Measurements from ENCODE around the gene COMMD6. TPM values are rescaled to one million over a fixed set of nuclear protein-coding genes. Genes with fewer than 3 reads are reported as not detected.

COMMD6 gene
- total and polyA plus RNA-seq, 2 of the 4 experiments (the other 2 are of a cell fraction) = 63.5 to 144 TPM

DNA sequence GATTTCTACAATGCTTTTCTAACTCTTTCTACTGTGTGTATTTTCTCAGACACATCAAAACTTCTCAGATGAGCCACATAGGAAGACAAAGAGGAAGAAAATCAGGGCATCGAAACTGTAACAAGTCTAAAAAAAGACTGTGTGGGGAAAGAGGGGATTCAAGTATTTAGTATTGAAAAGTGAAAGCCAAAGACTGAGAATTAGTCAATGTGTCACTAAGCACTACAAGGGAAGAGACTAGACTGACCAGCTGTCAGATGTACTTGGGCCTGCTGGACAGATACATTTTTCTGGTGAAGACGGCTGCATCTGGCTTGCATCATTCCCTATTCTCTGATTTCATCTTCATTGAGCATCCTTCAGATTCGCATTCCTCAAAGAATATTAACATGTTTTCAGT, 25.4 kb downstream of the COMMD6 start:
- no peak overlapping the region for H3K14ac ChIP-seq (replicated peaks; ENCODE audit: low read depth, low read length)
- H3K27me3 ChIP-seq (ENCODE audit: control insufficient read depth, insufficient read depth, low read length) = no peaks in the 10 kb centered on the region
- H2AFZ ChIP-seq (replicated peaks; ENCODE audit: low read length, poor library complexity) = no peak overlapping the region
- no peak for DNase-seq
- no peaks in the 10 kb centered on the region for H3K9me3 ChIP-seq (ENCODE audit: control insufficient read depth, insufficient read depth, low read length)
- no peak overlapping the region for H3K56ac ChIP-seq (ENCODE audit: extremely low read depth, insufficient read depth, low read length)
- POLR2A ChIA-PET (ENCODE audit: unreplicated experiment) = no interaction called here
- no peak overlapping the region for H2BK15ac ChIP-seq (ENCODE audit: low read depth, low read length)
- no peak overlapping the region for H2AK5ac ChIP-seq (ENCODE audit: low read depth, low read length)
- H3K36me3 ChIP-seq (ENCODE audit: control insufficient read depth, insufficient read depth, low read length) = no peaks in the 10 kb centered on the region
- no peaks in the 10 kb centered on the region for H3K9me1 ChIP-seq (ENCODE audit: insufficient read depth, low read length)
- no peak overlapping the region for H3K27ac ChIP-seq (ENCODE audit: insufficient read depth, low read length)
- WGBS, 2 experiments (ENCODE audit: extremely low coverage in 2 of 2, insufficient read length in 1 of 2) = 100% methylated on average over 1 of the region's 3 CpGs; no CpG with 5 or more reads in 1 of the 2 experiments
- no peaks in the 10 kb centered on the region for H3K79me1 ChIP-seq (ENCODE audit: low read depth in 1 of 2, low read length in 2 of 2)
- H4K5ac ChIP-seq (ENCODE audit: low read depth, low read length) = no peak overlapping the region
- H2AK9ac ChIP-seq (replicated peaks; ENCODE audit: low read depth, low read length, poor library complexity) = no peak overlapping the region
- dilution Hi-C loops (cut with HindIII; ENCODE audit: low sequenced_read_pairs, unreplicated experiment) (no loop called here), intact Hi-C loops (cut with micrococcal nuclease) (no loop called here), in situ Hi-C loops (cut with MboI; ENCODE audit: low sequenced_read_pairs) (no loop called here)
- no TSS peak for BruUV-seq (replicated peaks)
- no peak overlapping the region for H2BK5ac ChIP-seq (ENCODE audit: low read depth, low read length, poor library complexity, severe bottlenecking)
- no peaks in the 10 kb centered on the region for H4K20me1 ChIP-seq (ENCODE audit: insufficient read depth, low read length)
- H4K91ac ChIP-seq (ENCODE audit: insufficient read depth, low read depth, low read length) = no peak overlapping the region
- no peak overlapping the region for H3K18ac ChIP-seq (ENCODE audit: low read depth, low read length)
- no peak overlapping the region for H3K9ac ChIP-seq (ENCODE audit: low read depth, low read length)
- no peak overlapping the region for H2BK20ac ChIP-seq (ENCODE audit: low read depth, low read length)
- H2BK120ac ChIP-seq (ENCODE audit: low read depth, low read length) = no peak overlapping the region
- H3K4me2 ChIP-seq (ENCODE audit: low read depth, low read length) = no peak overlapping the region
- no peak overlapping the region for H4K8ac ChIP-seq (ENCODE audit: low read depth in 2 of 2, low read length in 2 of 2)
- TF ChIP-seq RCOR1 (IDR thresholded peaks at IDR 0.05; ENCODE audit: insufficient replicate concordance, low read length) (no peak), CEBPB (IDR thresholded peaks at IDR 0.05; ENCODE audit: low read depth, low read length) (no peak), CHD1 (IDR thresholded peaks at IDR 0.05; ENCODE audit: low read depth, low read length) (no peak), FOS (IDR thresholded peaks at IDR 0.05; ENCODE audit: low read depth, low read length) (no peak)
- TF ChIP-seq, protein P1, sequence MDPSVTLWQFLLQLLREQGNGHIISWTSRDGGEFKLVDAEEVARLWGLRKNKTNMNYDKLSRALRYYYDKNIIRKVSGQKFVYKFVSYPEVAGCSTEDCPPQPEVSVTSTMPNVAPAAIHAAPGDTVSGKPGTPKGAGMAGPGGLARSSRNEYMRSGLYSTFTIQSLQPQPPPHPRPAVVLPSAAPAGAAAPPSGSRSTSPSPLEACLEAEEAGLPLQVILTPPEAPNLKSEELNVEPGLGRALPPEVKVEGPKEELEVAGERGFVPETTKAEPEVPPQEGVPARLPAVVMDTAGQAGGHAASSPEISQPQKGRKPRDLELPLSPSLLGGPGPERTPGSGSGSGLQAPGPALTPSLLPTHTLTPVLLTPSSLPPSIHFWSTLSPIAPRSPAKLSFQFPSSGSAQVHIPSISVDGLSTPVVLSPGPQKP (IDR thresholded peaks at IDR 0.05; ENCODE audit: borderline replicate concordance, low read depth, low read length) = no peak
- H3K4me3 ChIP-seq (ENCODE audit: insufficient read depth, low read depth, low read length) = no peak overlapping the region
- no peak overlapping the region for H3K4ac ChIP-seq (ENCODE audit: low read depth, low read length)
- no peaks in the 10 kb centered on the region for H3K4me1 ChIP-seq (ENCODE audit: control insufficient read depth, insufficient read depth, low read length)
- CTCF ChIA-PET = interaction anchor here (0.9 to 1.0 kb wide), 2 partner anchors 13 to 22 kb away, joined by 3 read pairs; no protein-coding TSS in a partner anchor
- ATAC-seq (ENCODE audit: low read depth) = no peak
- H3K23ac ChIP-seq (ENCODE audit: low read depth, low read length) = no peak overlapping the region

Data from IMR-90 (cell line).